Left forelimb (tissue), 1 donor: ENCODE data around the gene SLC39A1.
"Not testable (repeated sequence)": the region's sequence is repeated elsewhere in the genome, so short reads cannot be mapped to it uniquely, and the experiment has no call there.

Source experiments
- DNase-seq: peaks from one replicate; pipeline ENCODE4 v3.0.0-alpha.2; 2018; ENCODE audit warnings: low spot score

The SLC39A1 gene

DNA sequence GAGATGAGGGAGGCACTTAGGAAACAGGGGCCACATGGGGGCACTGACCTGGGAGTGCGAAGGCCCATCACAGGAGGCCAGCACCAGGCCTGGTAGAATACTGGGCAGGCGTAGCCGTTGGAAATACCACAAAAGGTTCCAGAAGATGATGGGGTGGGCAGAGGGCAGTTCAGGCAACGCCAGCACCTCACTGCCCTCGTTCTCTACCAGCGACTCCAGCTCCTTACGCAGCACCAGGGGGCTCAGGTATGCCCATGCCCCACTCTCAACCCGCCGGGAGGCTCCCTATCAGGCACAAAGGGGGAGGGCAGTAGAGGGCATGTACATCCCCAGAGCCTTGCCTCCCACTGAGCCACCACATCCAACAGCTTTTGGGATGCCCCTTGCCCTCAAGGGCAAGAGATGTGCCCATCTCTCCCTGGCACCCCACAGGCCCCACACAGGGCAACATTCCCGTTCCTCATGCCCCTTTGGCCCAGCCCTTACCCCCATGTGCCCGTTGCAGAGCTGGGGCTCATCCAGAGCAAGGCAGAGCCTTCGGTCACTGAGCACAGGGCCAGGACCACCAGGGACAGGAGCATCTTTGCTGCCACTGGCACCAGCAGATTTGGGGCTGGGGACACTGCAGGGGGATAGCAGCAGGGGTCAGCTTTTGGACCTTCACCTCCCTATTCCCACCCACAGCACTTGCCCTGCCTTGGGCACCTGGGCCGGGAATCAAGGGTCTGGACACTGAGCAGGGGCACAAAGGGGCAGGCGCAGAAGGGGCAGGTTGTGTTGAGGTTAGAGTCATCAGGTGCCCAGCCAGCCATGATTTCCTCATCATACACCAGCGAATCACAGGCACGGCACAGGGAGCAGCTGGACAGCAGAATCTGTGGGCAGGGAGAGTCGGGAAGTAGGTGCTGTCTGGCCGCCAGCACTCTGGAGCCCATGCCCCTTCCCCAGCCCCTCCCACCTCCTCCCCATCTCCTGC lies 30.9 kb downstream of the SLC39A1 start:
- DNase-seq = peak; percentile 57

DNA sequence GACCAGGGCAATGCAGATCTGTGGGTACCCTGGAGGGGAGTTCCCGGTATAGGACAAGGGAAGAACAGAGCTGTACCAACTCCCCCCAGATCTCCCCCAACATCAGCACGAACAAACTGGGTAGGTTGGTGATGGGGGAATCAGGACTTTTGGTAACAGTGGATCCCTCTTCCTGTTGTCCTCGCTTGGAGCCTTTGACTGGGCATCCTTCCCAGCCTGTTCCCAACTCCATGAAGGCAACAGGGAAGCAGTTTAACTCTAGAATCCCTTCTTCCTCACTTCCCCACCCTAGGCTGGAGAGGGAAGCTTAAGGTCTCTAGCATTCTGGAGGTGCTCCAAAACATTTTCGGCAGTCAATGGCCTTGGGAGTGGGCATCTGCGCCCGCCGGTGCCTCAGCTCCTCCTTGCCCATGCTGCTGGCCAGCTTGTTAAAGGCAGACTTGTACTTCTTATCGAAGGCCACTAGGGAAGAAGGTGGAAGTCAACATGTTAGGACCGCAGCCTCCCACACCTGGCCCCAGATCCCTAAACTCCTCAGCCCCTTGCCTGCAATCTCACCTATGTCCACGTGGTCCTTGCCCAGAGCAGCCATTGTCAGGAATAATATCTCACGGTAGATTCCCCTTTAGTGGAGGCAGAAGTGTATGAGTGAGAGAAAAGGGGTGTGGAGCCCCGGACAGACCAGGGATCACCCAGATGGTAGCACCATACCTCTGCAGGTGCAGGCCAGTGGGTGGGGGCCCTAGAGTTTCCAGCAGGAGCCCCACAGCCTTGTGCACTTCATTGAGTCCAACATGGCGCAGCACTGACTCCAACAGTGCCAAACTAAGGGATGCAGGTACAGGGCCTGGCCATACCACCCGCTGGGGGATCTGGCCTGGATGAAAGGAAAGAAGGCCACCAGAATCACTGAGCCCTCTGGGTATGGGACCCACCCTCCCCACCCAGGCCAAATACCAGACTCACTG lies 33.1 kb downstream of the SLC39A1 start:
- no peak for DNase-seq

DNA sequence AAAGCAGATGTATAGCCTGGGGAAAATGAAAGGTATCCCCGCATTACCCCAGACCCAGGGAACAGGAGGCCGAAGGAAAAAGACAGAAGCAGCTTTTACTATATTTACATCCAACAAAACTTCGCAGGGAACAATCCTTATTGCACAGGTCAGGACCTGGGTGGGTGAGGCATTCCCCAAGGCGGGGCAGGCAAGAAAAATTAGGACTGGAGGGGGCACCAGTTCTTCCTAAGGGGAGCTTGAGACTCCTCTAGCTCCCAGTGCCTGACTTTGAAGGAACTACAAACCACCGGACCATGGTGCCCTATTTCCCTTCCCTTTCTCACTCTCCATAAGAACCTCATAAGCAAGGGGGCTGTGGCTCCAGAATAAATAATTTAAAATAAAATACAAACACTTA lies 33.9 kb downstream of the SLC39A1 start:
- DNase-seq = no peak

DNA sequence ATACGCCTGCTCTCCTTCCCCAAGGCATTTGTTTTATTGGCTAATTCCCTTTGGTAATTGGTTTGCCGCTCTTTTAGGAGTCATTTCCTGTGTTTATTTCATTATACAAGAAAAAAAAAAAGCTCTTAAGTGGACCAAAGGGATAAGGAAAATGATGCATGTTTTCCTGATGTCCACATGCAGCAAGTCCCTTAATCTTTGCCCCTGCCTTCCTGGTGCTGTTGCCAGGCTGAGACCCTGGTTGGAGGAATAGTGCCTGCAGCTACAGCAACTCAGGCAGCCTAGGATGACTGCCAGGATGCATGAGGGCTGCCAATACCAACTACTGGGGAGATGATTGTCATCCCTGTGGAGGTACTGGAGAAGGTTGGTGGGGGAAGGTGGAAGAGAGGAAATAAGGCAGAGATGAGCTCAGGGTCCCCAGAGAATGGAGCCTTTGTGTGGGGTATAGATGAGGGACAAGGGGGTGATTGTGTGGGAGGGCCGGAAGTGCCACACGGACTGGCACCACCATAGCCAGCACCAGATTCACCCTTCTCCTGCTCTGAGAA lies 34.5 kb downstream of the SLC39A1 start:
- no peak for DNase-seq

DNA sequence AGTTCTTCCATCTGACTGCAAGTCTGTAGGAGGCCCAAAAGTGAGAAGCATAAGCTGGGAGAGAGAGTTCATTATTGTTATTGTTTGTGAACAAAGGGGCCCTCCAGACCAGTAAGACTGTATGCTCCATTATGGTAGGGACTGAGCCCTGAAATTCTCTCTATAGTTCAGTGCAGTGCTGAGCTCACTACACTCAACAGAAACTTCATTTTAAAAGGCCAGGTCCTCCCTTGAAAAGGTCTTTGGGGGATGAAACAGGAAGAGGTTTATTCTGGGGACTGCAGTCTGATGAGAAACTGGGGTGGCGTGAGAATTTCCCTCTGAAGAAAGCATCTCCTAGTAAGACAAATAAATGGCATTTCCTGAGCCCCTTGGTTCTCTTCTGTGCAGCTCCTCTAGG lies 35.1 kb downstream of the SLC39A1 start:
- DNase-seq = no peak

DNA sequence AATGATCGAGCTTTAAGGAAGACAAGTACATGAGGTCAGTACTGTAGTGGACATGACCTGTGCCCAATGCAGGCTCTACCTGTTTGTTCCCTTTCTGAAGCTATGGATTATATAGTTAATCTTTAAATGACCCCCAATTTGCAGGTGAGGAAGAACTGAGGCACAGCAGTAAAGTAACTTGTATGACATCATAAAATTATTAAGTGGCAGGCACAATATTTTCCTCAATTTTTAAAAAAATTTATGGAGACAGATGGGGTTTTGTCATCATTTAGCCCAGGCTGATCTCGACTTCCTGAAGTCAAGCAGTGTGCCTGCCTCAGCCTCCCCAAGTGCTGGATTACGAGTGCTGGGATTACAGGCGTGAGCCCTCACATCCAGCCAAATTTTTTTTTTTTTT lies 36.9 kb downstream of the SLC39A1 start:
- no peak for DNase-seq

DNA sequence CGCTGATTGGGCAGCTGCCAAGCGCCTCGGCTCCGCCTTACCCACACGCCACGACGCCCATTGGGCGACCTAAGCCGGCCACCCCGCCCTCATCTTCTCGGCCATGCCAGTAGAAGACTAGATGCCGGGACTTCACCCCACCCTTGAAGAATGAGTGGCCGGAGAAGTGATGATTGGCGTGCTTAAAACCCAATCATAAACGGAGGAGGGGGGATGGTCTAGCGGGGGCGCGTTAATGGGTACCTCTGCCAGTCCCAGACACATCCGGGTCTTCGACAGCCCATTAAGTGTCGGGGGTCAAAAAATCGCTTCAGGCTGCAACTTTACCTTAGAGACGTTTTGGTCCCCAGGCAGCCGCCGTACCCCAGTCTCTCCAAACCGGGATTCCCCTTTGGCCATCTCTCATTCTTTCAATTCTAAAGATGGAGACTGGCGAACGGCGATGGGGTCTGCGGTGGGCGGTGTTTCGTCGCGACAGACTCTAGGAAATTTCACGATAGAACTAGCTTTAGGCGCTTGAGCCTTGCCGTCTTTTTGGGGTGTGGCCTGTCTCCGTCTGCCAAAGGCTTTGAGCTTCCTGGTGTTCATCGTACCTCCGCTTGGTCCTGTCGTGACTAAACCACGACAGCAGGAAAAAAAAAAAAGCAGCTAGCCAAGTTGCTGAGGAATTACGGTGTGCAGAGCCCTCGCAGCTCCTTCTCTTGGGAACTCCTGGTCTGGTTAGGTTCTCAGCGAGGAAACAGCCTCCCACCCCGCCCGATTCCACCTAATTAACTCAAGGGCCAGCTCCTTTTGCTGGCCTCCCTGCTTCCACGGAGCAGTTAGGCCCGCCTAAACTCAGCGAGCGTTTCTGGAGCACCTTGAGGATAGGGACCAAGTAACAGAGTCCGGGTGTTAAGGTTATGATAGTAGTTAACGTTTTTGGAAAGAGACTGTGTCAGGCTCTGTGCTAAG lies 40.1 kb downstream of the SLC39A1 start, which contains the start of gene GATAD2B:
GATAD2B (minus strand) TSS at position 1 of the 954 bp plus-strand sequence. CDS start 94,625 bp downstream, outside the sequence.
- peak; percentile 98 for DNase-seq

DNA sequence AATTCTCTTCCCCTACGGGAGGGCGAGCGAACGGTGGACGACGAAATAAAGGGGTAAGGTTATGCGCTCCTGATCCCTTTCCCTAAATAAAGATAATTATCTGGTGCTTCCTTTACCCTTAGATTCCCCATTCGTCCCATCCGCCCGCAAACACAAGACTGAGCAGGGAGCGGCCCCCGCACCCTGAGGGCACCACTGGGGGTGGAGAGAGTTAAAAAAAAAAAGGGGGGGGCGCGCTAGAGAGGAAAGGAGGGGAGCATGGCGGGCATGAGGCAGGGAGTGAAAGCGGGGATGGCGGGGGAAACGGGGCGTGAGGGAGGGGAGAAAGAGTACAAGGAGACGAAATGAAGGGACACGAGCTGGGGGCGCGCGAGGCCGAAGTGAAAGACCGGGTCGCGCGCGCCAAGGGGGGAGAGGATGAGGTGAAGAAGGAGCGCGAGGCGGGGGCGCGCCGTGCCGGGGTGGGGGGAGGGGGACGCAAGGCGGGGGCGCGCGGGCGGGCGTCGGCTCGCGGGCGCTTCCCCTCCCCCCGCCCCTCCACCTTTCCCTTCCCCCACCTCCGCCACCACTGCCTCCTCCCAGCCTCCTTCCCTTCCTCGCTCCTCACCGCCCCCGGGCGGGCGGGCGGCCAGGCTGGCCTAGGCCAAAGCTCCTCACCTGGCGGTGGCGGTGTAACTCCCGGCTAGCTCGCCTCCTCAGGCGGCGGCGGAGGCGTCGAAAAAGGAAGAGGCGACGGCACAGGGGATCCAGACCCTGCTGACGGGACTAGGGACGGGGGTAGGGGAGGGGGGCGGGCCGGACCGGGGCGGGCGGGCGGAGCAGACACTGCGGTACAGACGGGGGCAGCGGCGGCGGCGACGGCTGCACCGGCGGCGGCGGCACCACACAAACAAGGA lies 41.0 kb downstream of the SLC39A1 start:
- no peak for DNase-seq

DNA sequence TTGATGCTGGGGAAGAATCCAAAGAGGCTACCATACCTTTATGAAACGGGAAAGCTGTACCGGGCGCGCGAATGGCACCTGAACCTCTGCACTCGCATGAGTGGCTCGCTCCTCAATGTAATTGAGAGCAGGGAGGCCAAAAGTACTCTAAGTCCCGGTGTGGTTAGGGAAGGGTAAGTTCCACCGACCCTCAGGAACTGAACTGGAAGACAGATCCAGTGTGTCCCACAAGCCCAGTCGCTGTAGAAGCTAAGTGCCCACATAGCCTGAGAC lies 41.6 kb downstream of the SLC39A1 start:
- no peak for DNase-seq

DNA sequence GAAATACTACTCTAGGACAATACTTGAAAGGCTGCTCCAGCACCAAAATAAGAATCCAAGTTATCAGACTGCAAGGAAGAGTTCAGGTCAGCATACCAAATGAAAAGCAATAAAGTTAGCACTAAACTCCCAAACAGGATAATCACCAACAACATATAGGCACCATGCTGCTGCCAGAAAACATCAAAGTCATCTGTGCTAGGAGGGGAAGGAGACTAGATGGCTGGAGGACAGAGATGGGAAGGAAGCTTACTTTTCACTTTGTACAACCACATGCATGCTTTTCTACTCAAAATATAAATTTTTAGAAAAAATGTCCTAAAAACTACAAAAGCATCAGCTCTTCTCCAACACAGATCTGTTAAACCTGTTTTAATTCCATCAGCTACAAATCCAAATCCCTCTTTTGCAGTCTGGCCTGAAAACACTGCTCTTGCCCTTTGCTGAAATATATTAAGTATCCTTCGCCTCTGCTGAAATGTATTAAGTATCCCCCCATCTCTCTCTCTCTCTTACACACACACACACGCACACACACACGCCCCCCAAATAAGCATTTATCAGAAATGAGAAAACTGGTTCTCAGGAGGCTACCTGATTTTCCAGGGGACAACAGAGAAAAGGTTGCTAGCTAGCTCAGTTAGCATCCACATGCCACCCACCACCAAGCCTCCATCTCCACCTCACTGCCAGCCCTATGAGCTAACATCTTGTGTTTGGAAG lies 42.1 kb downstream of the SLC39A1 start:
- no peak for DNase-seq

DNA sequence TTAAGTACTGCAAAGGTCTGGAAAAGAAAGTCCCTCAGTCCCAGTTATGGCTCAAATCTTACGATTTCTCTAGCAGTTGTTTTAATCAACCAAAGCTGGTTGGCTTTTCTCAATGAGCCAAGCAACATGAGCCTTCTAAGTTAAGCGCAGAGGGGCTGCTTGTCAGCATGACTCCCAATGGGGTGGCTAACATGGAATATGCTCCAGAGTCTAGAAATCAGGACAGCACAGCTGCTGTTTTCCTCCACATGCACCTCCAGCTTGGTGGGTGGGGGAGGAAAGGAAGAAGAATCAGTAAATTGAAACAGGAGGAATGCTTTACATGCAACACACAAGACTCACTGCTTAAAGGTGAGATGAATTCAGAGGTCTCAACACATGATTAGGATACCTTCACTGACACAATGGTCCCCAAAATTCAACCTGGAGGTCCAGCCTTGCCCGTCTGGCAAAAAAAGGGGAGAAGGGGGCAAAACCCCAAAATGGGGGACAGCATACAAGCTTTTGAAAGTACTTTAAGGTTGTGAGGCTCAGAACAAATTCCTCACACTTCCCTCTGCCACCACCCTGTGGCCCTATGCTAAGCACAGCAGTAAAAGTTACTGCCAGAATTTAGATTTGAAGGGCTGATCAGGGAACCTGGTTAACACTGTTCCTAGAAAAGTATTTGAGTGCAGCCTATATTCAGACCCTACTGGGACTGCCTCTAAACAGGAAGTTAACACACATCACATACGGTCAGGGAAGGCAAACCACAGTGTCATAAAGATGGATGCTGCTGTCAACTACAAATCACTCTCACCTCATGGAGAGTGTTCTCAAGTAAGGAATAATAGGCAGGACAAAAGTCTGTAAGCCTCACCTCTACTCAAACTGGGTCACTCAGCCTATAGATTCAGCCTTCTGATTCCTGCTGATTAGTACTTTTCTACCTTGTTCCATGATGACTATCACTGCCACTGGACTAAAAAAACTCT lies 43.2 kb downstream of the SLC39A1 start:
- no peak for DNase-seq

DNA sequence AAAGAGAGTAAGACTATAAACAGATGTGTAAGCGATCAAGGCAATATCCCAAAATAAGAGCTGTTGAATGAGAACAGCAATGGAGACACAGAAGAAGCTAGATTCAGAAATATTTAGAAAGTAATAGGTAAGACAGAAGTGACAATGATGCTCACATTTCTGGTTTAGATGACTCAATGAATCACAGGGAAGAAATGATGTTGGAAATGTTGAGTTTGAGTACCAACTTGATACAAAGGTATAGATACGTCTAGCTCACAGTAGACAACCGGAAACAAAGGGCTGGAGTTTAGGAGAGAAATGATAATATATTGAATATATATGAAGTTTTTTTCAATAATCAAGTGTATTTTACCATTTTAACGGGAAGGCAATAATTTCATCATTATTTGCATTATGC lies 47.0 kb downstream of the SLC39A1 start:
- no peak for DNase-seq

DNA sequence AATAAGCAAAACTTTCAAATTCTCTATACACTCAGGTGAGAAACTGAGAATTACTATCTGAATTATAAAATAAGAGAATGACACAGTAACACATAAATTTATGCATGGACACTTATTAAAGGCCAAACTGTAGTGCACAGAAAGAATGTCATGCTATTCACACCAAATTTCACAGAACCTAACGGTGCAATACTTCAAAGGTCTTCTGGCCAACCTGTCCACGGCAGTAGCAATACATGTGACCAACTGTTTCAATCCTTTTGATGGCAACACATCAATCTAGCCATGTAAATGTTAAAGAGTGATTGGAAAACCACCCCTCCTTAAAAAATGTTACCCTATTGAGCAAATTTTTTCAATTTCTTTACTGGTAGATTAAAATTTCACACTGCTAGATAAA lies 51.0 kb downstream of the SLC39A1 start:
- no peak for DNase-seq

DNA sequence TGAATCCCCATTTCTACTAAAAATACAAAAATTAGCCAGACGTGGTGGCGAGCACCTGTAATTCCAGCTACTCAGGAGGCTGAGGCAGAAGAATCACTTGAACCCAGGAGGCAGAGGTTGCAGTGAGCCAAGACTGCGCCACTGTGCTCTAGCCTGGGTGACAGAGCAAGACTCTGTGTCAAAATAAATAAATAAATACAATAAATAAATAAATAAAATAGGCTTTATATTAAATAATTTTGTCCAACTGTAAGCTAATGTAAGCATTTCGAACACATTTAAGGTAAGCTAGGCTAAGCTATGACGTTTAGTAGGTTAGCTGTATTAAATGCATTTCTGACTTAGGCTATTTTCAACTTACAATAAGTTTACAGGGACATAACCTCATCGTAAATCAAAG lies 52.8 kb downstream of the SLC39A1 start:
- not testable (repeated sequence) for DNase-seq
